HG03097 (cell line): ENCODE measurements around the gene BCL2.
A peak's percentile ranks its signal among the peaks of the same experiment; 100 is the strongest.

Source experiments
- ATAC-seq: cut with Tn5 transposase; IDR thresholded peaks from one replicate; pipeline ENCODE4 v1.9.1; 2021; ENCODE audit not compliant: unreplicated experiment, low FRiP score

Gene BCL2

DNA sequence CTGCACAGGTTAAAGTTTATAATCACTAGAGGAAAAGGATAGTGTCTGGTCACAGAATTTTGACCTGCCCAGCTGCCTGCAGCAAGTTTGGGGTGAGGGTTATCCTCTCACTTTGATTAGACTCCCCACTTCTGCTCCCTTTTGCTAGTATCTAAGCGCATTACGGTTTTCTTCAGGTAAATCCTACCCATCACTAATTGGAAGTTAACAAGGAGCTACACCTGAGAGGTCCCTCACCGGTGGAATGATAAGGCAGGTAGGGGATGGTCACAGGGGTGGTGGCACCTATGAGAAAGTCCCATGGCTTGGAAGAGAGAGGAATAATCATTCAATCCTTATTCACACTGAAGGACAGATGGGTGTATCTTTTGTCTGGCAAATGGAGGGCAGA is 7.6 kb downstream of the BCL2 start:
- ATAC-seq = peak; percentile 1

DNA sequence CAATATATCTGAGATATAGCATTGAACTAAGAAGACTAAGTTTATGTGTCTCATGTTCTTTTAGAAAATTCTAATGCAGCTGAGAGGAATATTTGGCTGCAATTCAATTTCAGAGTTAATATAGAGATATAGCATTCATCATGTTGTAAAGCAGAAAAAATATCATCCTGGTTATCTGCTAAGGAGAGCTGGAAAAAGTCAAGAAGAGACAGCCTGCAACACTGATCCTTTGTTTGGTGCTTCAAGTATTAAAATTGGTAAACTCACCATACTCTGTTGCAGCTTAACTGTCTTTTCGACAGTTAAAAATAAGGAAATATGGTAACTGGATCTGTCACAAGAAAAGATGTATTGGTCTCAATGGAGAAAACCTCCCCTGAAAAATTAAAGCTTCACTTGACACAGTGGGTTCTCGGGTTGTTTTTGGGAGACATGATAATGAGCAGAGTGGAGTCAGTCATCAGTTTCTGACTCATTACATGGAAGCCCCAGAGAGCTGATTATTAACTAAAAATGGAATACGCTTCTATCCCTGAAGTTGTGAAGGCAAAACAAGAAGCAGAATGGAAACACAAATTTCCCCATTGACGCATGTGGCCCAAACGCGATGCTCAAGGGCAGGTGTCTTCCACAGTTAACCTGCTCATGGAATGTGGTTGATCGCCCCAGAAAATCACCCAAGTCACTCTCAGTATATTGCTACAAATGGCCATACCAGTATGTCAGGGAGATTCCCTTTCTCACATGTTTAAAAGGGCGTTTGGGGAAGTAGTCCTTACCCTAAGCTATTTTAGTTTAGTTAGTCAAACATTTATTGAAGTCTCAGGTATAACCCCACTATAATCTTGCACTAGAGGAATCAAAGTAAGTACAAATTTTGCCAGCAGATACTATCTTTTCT is 8.2 kb downstream of the BCL2 start:
- ATAC-seq = peak; percentile 52

DNA sequence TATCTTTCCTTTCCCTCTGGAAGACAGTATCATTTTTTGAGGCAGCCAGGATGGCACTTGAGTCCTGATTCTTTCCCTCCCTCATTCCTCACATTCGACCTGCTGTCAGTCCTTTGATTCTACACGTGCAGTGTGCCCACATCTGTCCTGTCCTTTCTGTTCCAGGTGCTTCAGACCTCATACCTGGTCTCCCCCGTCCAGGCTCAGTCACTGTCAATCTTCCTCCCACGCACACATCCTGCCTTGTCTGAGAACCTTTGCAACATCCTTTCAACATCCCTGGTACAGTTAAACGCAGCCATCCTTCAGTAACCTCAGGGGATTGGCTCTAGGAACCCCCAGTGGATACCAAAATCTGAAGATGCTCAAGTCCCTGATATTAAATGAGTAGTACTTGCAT is 10.1 kb downstream of the BCL2 start:
- ATAC-seq = no peak

- ATAC-seq = no peak
Observed at GRCh38 chr18:63307551-63308200, 11.9 kb downstream of the BCL2 start.

GRCh38 chr18:63306819-63307550 is 12.6 kb downstream of the BCL2 start:
- no peak for ATAC-seq

GRCh38 chr18:63306249-63306648 is 13.3 kb downstream of the BCL2 start:
- no peak for ATAC-seq

GRCh38 chr18:63303547-63303946 is 16.0 kb downstream of the BCL2 start:
- ATAC-seq = no peak

- no peak for ATAC-seq
Observed at GRCh38 chr18:63302636-63303405, 16.7 kb downstream of the BCL2 start.

GRCh38 chr18:63302220-63302619 is 17.3 kb downstream of the BCL2 start:
- no peak for ATAC-seq

- ATAC-seq = no peak
Observed at GRCh38 chr18:63301434-63301833, 18.1 kb downstream of the BCL2 start.

DNA sequence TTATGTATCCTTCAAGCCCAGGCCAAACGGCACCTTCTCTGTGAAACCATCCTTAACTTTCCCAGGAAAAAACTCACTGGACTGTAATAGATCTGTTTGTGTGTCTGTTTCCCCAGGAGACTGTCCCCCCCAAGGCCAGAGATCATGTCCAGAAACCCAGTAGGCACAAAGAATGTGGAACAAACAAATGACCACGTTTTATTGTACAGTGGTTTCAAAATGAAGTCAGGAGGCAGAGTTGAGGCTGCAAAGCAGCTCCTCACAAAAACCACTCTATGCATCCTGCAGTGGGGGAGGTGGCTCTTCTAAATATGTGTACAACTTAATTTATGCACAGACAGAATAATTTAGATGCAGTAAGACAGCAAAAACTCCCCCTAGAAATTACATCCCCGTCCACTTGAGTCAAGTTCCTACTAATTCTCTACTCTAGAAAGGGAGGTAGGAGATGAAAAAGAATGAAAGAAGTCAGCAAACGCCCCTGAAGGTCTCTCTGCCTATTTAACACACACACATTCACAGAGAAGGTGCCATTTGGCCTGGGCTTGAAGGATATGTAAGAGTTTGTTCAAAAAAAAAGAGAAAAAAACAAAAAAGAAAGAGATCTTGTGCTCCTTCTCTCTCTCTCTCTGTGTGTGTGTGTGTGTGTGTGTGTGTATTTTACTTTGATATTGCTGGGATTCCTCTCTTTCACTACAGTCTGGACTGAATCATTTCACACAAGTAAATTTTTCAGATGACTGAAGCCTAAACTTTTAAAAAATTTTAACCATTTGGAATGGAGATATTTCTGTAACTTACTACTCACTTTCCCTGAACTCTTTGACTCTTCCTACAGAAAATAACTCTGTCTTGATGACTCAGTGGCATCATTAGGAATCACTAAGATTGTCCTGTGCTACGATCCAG is 19.5 kb downstream of the BCL2 start:
- ATAC-seq = no peak

GRCh38 chr18:63298400-63299365 is 20.9 kb downstream of the BCL2 start:
- no peak for ATAC-seq

- ATAC-seq = no peak
Observed at GRCh38 chr18:63297687-63298399, 21.7 kb downstream of the BCL2 start.

DNA sequence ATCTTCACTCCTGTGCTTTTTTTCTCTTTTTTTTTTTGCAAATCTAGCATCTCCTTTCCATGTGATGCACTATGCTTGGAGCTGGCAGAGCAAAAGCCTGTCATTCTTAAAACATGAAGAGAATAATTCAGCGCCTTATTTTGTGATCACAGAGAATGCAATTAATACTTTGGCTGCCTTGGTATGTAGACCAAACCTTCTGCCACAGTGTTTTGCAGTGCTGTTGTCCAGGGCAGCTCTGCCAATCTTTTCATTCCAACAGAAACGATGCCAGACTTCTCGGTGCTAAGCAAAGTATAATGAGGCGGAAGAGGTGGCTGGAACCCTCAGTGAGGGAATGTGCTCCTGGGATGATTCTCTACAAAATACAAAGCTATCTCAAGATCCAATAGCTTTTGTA is 25.6 kb downstream of the BCL2 start:
- no peak for ATAC-seq

- peak; percentile 63 for ATAC-seq
Observed at GRCh38 chr18:63292831-63293683, 26.5 kb downstream of the BCL2 start.

DNA sequence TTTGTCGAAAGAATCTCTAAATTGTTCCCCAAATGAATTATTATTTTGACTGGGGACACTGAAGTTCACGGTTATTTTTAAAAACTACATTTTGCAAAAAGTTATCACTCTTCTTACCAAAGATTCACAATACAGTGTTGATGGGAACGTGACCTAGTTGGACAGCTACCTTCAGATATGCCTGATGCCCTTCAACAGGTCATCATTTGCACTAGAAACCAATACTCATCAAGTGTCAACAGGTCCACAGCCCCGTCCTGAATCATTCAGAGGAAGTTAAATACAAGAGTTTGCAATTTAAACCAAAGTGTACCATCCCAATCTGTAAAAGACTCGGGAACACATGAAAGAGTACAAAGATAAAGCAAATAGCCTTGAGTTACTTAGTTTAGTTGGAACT is 28.3 kb downstream of the BCL2 start:
- ATAC-seq = no peak

DNA sequence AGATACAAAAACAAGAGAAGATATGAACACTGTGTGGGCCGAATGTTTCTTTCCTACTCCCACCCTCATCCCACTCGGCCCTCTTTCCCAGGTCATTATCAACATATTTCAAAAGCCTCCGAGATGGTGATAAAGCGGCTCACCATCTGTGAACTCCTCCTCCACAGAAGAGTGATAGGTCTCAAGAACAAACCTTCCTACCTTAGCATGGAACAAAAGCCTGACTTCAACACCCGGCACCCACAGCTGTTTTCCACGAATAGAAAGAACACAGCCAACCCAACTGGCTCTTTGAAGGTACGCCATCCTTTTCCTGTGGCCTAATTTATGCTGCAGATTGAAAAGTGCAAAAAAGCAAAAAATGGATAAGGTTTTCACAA is 28.8 kb downstream of the BCL2 start:
- no peak for ATAC-seq
